ENCODE measurements around the gene CATSPER3. TPM values are rescaled to one million over a fixed set of nuclear protein-coding genes. Genes with fewer than 3 reads are reported as not detected.

The CATSPER3 gene
- polyA plus RNA-seq, 1 donor (not counting 4 experiments of a cell fraction or from before 2014, with no cell fraction given), result 0.31 TPM

- Histone ChIP-seq H4K20me1 (ENCODE audit: control insufficient read depth, extremely low read depth, insufficient read depth, low read length) (no peaks in the 10 kb centered on the region), H3K4me3 (ENCODE audit: control insufficient read depth in 2 of 3, extremely low read depth in 1 of 3, insufficient read depth in 2 of 3, low read depth in 1 of 3, low read length in 3 of 3) (no peak overlapping the region), H3K36me3 (ENCODE audit: control insufficient read depth in 2 of 2, extremely low read depth in 1 of 2, insufficient read depth in 2 of 2, low read length in 2 of 2) (no peaks in the 10 kb centered on the region), H3K27me3 (ENCODE audit: control insufficient read depth, extremely low read depth, insufficient read depth, low read length) (peaks cover 66% of the 10 kb centered on the region), H3K4me2 (ENCODE audit: control insufficient read depth, extremely low read depth, insufficient read depth, low read depth, low read length) (no peak overlapping the region), H3K9me3 (ENCODE audit: control insufficient read depth, low read depth, low read length) (peaks cover 10% of the 10 kb centered on the region), H2AFZ (ENCODE audit: control insufficient read depth, low read length) (no peak overlapping the region), H3K9ac (ENCODE audit: control insufficient read depth, extremely low read depth, insufficient read depth, low read length) (no peak overlapping the region), H3K9me1 (ENCODE audit: control insufficient read depth, extremely low read depth, insufficient read depth, low read length) (no peaks in the 10 kb centered on the region), H3K79me2 (ENCODE audit: control insufficient read depth, insufficient read depth, low read length) (no peaks in the 10 kb centered on the region), H3K27ac (ENCODE audit: control insufficient read depth, insufficient read depth, low read length) (no peak overlapping the region), H3K4me1 (ENCODE audit: control insufficient read depth, extremely low read depth, insufficient read depth, low read length) (peaks cover 16% of the 10 kb centered on the region)
- dilution Hi-C loops (cut with MboI; ENCODE audit: extremely low pct_ligation_motif_present, low sequenced_read_pairs), result no loop called here
- no peak for FAIRE-seq
- no peak for TF ChIP-seq CTCF (optimal IDR thresholded peaks at IDR 0.05 in 1 of 3, IDR thresholded peaks at IDR 0.05 in 1 of 3, conservative IDR thresholded peaks at IDR 0.05 in 1 of 3; ENCODE audit: extremely low read depth in 1 of 3, insufficient read depth in 2 of 3, low read length in 3 of 3)
- peak; percentile 40 for TF ChIP-seq EZH2 (IDR thresholded peaks at IDR 0.05; ENCODE audit: low read length)
- DNase-seq (ENCODE audit: low read depth, low spot score), result no peak
These were observed 60.2 kb downstream of the CATSPER3 start for GRCh38 chr5:135027697-135028615.

- FAIRE-seq (no peak), DNase-seq (ENCODE audit: low read depth, low spot score) (no peak)
- no peak overlapping the region for H3K4me2 ChIP-seq (ENCODE audit: control insufficient read depth, extremely low read depth, insufficient read depth, low read depth, low read length)
- no peaks in the 10 kb centered on the region for H3K36me3 ChIP-seq (ENCODE audit: control insufficient read depth in 2 of 2, extremely low read depth in 1 of 2, insufficient read depth in 2 of 2, low read length in 2 of 2)
- peaks cover 74% of the 10 kb centered on the region for H3K27me3 ChIP-seq (ENCODE audit: control insufficient read depth, extremely low read depth, insufficient read depth, low read length)
- TF ChIP-seq CTCF (optimal IDR thresholded peaks at IDR 0.05 in 1 of 3, IDR thresholded peaks at IDR 0.05 in 1 of 3, conservative IDR thresholded peaks at IDR 0.05 in 1 of 3; ENCODE audit: extremely low read depth in 1 of 3, insufficient read depth in 2 of 3, low read length in 3 of 3) (no peak), EZH2 (IDR thresholded peaks at IDR 0.05; ENCODE audit: low read length) (peak; percentile 86)
- H3K9me3 ChIP-seq (ENCODE audit: control insufficient read depth, low read depth, low read length), result peaks cover 10% of the 10 kb centered on the region
- H3K79me2 ChIP-seq (ENCODE audit: control insufficient read depth, insufficient read depth, low read length), result no peaks in the 10 kb centered on the region
- no peak overlapping the region for H3K27ac ChIP-seq (ENCODE audit: control insufficient read depth, insufficient read depth, low read length)
- H3K9me1 ChIP-seq (ENCODE audit: control insufficient read depth, extremely low read depth, insufficient read depth, low read length), result no peaks in the 10 kb centered on the region
- no peak overlapping the region for H3K4me3 ChIP-seq (ENCODE audit: control insufficient read depth in 2 of 3, extremely low read depth in 1 of 3, insufficient read depth in 2 of 3, low read depth in 1 of 3, low read length in 3 of 3)
- peaks cover 16% of the 10 kb centered on the region for H3K4me1 ChIP-seq (ENCODE audit: control insufficient read depth, extremely low read depth, insufficient read depth, low read length)
- no peak overlapping the region for H2AFZ ChIP-seq (ENCODE audit: control insufficient read depth, low read length)
- H3K9ac ChIP-seq (ENCODE audit: control insufficient read depth, extremely low read depth, insufficient read depth, low read length), result no peak overlapping the region
- no peaks in the 10 kb centered on the region for H4K20me1 ChIP-seq (ENCODE audit: control insufficient read depth, extremely low read depth, insufficient read depth, low read length)
- dilution Hi-C loops (cut with MboI; ENCODE audit: extremely low pct_ligation_motif_present, low sequenced_read_pairs), result no loop called here
These were observed 61.2 kb downstream of the CATSPER3 start for GRCh38 chr5:135028791-135029476.
